KOPT-K1 (cell line): ENCODE data around the gene CDKN2D.
"Not testable (repeated sequence)": the region's sequence is repeated elsewhere in the genome, so short reads cannot be mapped to it uniquely, and the experiment has no call there.

Experiments used
- H3K27ac ChIP-seq: fragments of 200-600 bp; sonication (generic); 2 replicates; pipeline ENCODE4 v1.5.1; 2016; ENCODE audit warnings: antibody characterized with exemption, mild to moderate bottlenecking, low read depth, low read length; ENCODE audit not compliant: poor library complexity, severe bottlenecking
- H3K36me3 ChIP-seq: fragments of 200-600 bp; sonication (generic); 2 replicates; pipeline ENCODE4 v1.5.1; 2017; ENCODE audit warnings: antibody characterized with exemption, mild to moderate bottlenecking, low read length, moderate library complexity; ENCODE audit not compliant: insufficient read depth
- H3K9me3 ChIP-seq: fragments of 200-600 bp; sonication (generic); 2 replicates; pipeline ENCODE4 v1.5.1; 2017; ENCODE audit warnings: antibody characterized with exemption, low read length, mild to moderate bottlenecking; ENCODE audit not compliant: insufficient read depth, poor library complexity, severe bottlenecking

Gene CDKN2D

GRCh38 chr19:10565567-10566407, 3.0 kb downstream of the CDKN2D start, which contains the start of gene KRI1:
Gene KRI1, minus strand, starts transcription at chr19:10566010. Its CDS starts 11 bp downstream, at chr19:10565999.
- no peaks in the 10 kb centered on the region for H3K9me3 ChIP-seq
- peaks cover 37% of the 10 kb centered on the region for H3K36me3 ChIP-seq
- H3K27ac ChIP-seq = peak within 1 kb of the TSS; percentile 97

- Histone ChIP-seq H3K9me3 (no peaks in the 10 kb centered on the region), H3K36me3 (peaks cover 44% of the 10 kb centered on the region), H3K27ac (peak overlapping the region; percentile 97)
Observed at GRCh38 chr19:10565028-10565566, 3.7 kb downstream of the CDKN2D start.

GRCh38 chr19:10562609-10563008, 6.2 kb downstream of the CDKN2D start:
- H3K9me3 ChIP-seq = no peaks in the 10 kb centered on the region
- no peak overlapping the region for H3K27ac ChIP-seq
- peaks cover 69% of the 10 kb centered on the region for H3K36me3 ChIP-seq

DNA sequence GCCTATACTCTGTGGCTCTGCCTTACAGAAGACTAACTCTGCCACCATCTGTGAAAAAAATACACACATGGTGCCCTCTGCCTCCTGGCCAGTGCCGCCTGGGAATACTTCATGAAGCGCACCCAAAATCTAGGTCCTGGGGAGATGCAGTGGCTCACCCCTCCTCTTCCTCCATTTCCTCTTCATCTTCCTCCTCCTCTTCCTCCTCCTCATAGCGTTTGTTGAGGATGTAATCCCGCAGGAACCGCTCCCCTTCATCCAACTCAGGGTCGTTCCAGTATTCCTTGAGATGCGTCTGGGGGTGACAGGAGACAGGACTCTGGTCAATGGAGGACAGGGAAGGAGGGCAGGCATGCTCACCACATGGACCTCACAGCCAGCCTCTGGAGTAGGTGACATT, 8.6 kb downstream of the CDKN2D start:
- no peak overlapping the region for H3K27ac ChIP-seq
- H3K36me3 ChIP-seq = peaks cover 86% of the 10 kb centered on the region
- no peaks in the 10 kb centered on the region for H3K9me3 ChIP-seq

- Histone ChIP-seq H3K27ac (no peak overlapping the region), H3K9me3 (no peaks in the 10 kb centered on the region), H3K36me3 (peaks cover 94% of the 10 kb centered on the region)
Observed at GRCh38 chr19:10557603-10558197, 11.1 kb downstream of the CDKN2D start.

GRCh38 chr19:10555610-10555973, 13.2 kb downstream of the CDKN2D start:
- Histone ChIP-seq H3K36me3 (peaks cover 94% of the 10 kb centered on the region), H3K9me3 (no peaks in the 10 kb centered on the region), H3K27ac (peak overlapping the region; percentile 99)

DNA sequence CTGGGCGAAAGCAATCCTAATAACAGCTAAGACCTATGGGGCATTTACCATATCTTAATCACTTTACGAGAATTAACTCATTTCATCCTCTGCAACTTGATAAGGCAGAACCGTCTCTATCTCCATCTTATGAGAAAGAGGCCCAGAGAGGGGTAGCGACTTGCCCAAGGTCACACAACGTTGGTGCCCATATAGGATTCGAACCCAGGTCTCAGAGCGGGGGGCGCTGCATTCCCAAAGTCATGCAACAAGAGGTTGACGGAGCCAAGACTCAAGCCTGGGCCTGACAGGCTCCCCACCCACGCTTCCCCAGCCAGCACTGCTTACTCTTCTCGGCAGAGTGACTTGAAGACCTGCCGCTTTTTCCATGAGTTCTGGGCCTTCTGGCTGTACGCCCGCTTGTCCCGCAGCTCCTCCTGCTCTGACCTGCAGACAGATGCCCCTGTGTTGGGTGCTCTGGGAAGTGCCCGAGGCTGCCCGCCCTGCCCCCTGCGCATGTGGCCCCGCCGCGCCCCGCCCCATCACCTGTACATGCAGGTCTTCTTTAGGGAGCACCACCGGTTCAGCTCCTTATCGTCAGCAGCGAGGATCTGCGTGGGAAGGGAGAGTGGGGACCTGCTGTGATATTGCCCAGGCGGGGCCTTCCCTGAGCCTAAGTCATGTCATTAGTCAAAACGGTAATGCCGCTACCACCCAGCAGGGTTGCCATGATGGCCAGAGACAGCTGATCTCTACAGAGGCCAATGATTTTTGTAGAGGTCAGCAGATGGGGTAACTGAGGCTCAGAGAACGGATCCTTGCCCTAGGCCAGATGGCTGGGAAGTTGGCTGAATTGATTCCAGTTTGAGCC, 13.8 kb downstream of the CDKN2D start:
- Histone ChIP-seq H3K36me3 (peaks cover 94% of the 10 kb centered on the region), H3K9me3 (no peaks in the 10 kb centered on the region), H3K27ac (peak overlapping the region; percentile 99)

- Histone ChIP-seq H3K9me3 (no peaks in the 10 kb centered on the region), H3K36me3 (peaks cover 94% of the 10 kb centered on the region), H3K27ac (peak overlapping the region; percentile 99)
Observed at GRCh38 chr19:10553943-10554381, 14.8 kb downstream of the CDKN2D start.

GRCh38 chr19:10553087-10553667, 15.6 kb downstream of the CDKN2D start:
- Histone ChIP-seq H3K9me3 (no peaks in the 10 kb centered on the region), H3K27ac (peak overlapping the region; percentile 99), H3K36me3 (peaks cover 94% of the 10 kb centered on the region)

DNA sequence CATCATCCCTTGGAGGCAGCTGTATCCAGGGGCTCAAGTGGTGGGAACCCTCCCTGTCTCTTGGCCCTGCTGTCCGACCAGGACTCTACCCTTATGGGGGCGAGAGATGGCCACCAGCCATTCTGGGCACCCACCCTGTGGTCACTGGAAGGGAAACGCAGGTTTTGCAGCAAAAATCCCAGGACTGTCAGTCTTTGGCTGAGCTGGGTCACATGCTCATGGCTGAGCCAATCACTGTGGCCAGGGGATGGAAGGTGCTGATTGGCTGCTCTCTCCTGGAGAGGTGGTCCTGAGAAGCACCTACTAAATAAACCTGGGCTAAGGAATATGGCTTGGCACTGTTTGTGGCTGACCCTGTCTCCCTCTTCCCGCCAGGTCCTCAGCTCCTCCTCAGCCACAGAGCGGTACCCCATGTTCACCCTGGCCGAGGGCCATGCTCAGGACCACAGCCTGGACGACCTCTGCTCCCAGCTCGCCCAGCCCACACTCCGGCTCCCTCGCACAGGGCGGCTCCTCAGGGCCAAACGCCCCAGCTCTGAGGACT, 16.2 kb downstream of the CDKN2D start:
- peaks cover 92% of the 10 kb centered on the region for H3K36me3 ChIP-seq
- no peaks in the 10 kb centered on the region for H3K9me3 ChIP-seq
- H3K27ac ChIP-seq = peak overlapping the region; percentile 99

DNA sequence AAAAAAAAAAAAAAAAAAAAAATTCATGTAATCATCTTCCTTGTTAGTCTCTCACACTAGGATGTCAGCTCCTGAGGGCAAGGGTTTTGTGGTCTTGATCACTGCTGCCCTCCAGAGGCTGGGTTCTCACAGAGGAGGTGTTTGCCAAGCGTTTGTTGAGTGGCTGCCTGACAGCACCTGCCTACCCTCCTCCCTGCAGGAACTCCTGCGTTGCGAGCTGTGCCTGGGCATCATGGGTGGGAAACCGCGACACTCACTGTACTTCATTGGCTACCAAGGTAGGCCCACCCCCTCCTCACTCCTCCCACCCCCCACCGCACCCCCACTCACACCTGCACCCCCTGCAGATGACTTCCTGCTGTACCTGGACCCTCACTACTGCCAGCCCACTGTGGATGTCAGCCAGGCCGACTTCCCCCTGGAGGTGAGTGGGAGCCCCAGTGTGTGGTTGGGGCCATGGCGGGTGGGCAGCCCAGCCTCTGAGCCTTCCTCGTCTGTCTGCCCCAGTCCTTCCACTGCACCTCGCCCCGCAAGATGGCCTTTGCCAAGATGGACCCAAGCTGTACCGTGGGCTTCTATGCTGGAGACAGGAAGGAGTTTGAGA, 17.0 kb downstream of the CDKN2D start:
- Histone ChIP-seq H3K27ac (peak overlapping the region; percentile 99), H3K9me3 (no peaks in the 10 kb centered on the region), H3K36me3 (peaks cover 92% of the 10 kb centered on the region)

DNA sequence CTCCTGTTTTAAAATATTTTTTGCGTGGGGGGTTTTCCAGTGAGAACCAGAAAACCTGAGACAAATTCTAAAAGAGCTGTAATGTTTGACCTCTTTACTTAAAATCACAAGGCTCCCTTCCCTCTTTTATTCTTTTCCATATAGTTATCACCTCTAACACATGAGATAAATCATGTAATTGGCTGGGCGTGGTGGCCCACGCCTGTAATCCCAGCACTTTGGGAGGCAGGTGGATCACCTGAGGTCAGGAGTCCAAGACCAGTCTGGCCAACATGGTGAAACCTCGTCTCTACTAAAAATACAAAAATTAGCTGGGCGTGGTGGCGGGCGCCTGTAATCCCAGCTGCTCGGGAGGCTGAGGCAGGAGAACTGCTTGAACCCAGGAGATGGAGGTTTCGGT, 17.8 kb downstream of the CDKN2D start:
- Histone ChIP-seq H3K27ac (peak overlapping the region; percentile 41), H3K36me3 (peaks cover 91% of the 10 kb centered on the region)
- H3K9me3 ChIP-seq = not testable (repeated sequence)

- Histone ChIP-seq H3K27ac (no peak overlapping the region), H3K36me3 (peaks cover 89% of the 10 kb centered on the region), H3K9me3 (no peaks in the 10 kb centered on the region)
Observed at GRCh38 chr19:10550336-10550735, 18.4 kb downstream of the CDKN2D start.

DNA sequence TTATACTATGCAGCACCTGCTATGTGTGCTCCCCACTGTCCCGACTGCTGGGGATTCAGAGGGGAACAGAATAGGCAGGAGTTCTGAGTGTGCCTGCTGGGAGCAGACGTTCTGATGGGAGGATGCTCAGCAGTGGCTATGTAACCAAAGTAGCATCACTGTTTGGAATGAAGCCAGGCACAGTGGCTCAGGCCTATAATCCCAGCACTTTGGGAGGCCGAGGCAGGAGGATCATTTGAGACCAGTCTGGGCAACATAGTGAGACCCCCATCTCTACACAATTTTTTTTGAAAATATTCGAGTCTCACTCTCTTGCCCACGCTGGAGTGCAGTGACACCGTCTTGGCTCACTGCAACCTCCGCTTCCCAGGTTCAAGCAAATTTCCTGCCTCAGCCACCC, 19.0 kb downstream of the CDKN2D start:
- peaks cover 83% of the 10 kb centered on the region for H3K36me3 ChIP-seq
- H3K9me3 ChIP-seq = no peaks in the 10 kb centered on the region
- H3K27ac ChIP-seq = no peak overlapping the region
